Esophagus squamous epithelium (tissue), 5 donors: ENCODE data around the gene DYNC1I1. TPM values are rescaled to one million over a fixed set of nuclear protein-coding genes. Genes with fewer than 3 reads are reported as not detected.

Source experiments
- DNase-seq: peaks from one replicate; lab custom pipeline; 2025; lab: John Stamatoyannopoulos, UW
- H3K27ac ChIP-seq, 4 donors: fragments of 200-600 bp; sonication (generic); one replicate each; pipeline ENCODE4 v1.5.1; 2016 to 2019; ENCODE audit warnings: mild to moderate bottlenecking in 1 of 4
- H3K27me3 ChIP-seq, 4 donors: fragments of 200-600 bp; sonication (generic); 1 replicate in 3 of 4; 2 replicates in 1 of 4; pipeline versions ENCODE4 v1.5.1 to v1.6.0; 2017 to 2021; ENCODE audit warnings: antibody characterized with exemption in 1 of 4
- H3K36me3 ChIP-seq, 3 donors: fragments of 200-600 bp; sonication (generic); one replicate each; pipeline ENCODE4 v1.5.1; 2016 to 2019
- H3K4me1 ChIP-seq, 3 donors: fragments of 200-600 bp; sonication (generic); one replicate each; pipeline ENCODE4 v1.5.1; 2017 to 2019
- H3K4me3 ChIP-seq, 4 donors: fragments of 200-600 bp; sonication (generic); 1 replicate in 3 of 4; 2 replicates in 1 of 4; pipeline ENCODE4 v1.5.1; 2016 to 2019; ENCODE audit warnings: mild to moderate bottlenecking in 2 of 4, moderate library complexity in 1 of 4
- H3K9me3 ChIP-seq, 3 donors: fragments of 200-600 bp; sonication (generic); one replicate each; pipeline ENCODE4 v1.5.1; 2016 to 2019
- POLR2A ChIP-seq, 4 donors: fragments of 450-650 bp; IDR thresholded peaks; one replicate each; pipeline ENCODE4 v1.6.1; 2017; ENCODE audit warnings: antibody characterized with exemption in 4 of 4, mild to moderate bottlenecking in 4 of 4, moderate library complexity in 3 of 4
- WGBS, 2 donors: methylation state at CpG; one replicate each; pipeline ENCODE4 v1.1.5; 2018; 5-methylcytosine and 5-hydroxymethylcytosine counted together
- intact Hi-C: fragments of 100-400 bp; cut with DNase I; formaldehyde crosslinking; loops from one replicate; pipeline ENCODE4 v1.15.0; 2022
- total RNA-seq, 4 donors: library from RNA; depleted of rRNA; stranded (reverse); fragments of >200 nt; gene quantifications; one replicate each; pipeline ENCODE4 v1.1.0, GENCODE V29; 2016
- TF ChIP-seq, protein P1 (sequence below), 6 experiments: fragments of 450-650 bp in 4 of 6; fragments of 200-600 bp in 2 of 6; sonication (generic) in 2 of 6; IDR thresholded peaks; one replicate each; pipeline ENCODE4 v1.5.1; 2016 to 2019; ENCODE audit warnings: antibody characterized with exemption in 6 of 6, mild to moderate bottlenecking in 4 of 6, moderate library complexity in 4 of 6
- donor health status: DM: yes; HTN: yes; CAD: no.

DYNC1I1 gene
- total RNA-seq, 4 donors from 2014 or later, result 2.0 to 8.0 (median 2.4) TPM

GRCh38 chr7:95874541-95875265, 102.3 kb downstream of the DYNC1I1 start:
- Histone ChIP-seq H3K4me3 (no peak overlapping the region), H3K4me1 (no peaks in the 10 kb centered on the region), H3K36me3 (no peaks in the 10 kb centered on the region), H3K9me3 (no peaks in the 10 kb centered on the region), H3K27me3 (no peaks in the 10 kb centered on the region), H3K27ac (no peak overlapping the region)
- 72 to 81% methylated on average over 3 to 4 of the region's 4 CpGs for WGBS, 2 donors
- no peak for DNase-seq
- no peak for TF ChIP-seq POLR2A (IDR thresholded peaks at IDR 0.05)
- TF ChIP-seq, protein P1, sequence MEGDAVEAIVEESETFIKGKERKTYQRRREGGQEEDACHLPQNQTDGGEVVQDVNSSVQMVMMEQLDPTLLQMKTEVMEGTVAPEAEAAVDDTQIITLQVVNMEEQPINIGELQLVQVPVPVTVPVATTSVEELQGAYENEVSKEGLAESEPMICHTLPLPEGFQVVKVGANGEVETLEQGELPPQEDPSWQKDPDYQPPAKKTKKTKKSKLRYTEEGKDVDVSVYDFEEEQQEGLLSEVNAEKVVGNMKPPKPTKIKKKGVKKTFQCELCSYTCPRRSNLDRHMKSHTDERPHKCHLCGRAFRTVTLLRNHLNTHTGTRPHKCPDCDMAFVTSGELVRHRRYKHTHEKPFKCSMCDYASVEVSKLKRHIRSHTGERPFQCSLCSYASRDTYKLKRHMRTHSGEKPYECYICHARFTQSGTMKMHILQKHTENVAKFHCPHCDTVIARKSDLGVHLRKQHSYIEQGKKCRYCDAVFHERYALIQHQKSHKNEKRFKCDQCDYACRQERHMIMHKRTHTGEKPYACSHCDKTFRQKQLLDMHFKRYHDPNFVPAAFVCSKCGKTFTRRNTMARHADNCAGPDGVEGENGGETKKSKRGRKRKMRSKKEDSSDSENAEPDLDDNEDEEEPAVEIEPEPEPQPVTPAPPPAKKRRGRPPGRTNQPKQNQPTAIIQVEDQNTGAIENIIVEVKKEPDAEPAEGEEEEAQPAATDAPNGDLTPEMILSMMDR (IDR thresholded peaks at IDR 0.05), result no peak
- intact Hi-C loops, result loop anchor here (10.0 kb wide), 1 partner anchor 150 kb away; no protein-coding TSS in a partner anchor

GRCh38 chr7:95875519-95875918, 103.2 kb downstream of the DYNC1I1 start:
- intact Hi-C loops, result loop anchor here (10.0 kb wide), 1 partner anchor 151 kb away; no protein-coding TSS in a partner anchor

DNA sequence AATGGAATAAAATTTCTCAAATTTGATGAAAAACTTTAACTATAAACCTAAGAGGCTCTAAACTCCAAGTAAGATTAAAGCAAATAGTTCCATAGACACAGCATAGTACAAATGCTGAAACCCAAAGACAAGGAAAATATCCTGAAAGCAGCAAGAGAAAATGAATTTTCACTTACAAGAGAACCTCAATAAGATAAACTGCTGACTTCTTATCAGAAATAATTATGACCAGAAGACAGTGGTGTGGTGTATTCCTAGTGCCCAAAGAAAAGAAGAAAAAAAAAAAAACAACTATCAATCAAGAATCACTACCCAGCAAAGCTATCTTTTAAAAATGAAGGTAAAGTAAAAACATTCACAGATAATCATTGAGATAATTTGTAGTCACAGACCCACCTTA, 106.3 kb downstream of the DYNC1I1 start:
- no peak for DNase-seq
- intact Hi-C loops, result loop anchor here (10.0 kb wide), 1 partner anchor 154 kb away; no protein-coding TSS in a partner anchor
- Histone ChIP-seq H3K4me1 (no peaks in the 10 kb centered on the region), H3K27me3 (no peaks in the 10 kb centered on the region), H3K36me3 (no peaks in the 10 kb centered on the region), H3K9me3 (no peaks in the 10 kb centered on the region), H3K27ac (no peak overlapping the region), H3K4me3 (no peak overlapping the region)
- no peak for TF ChIP-seq POLR2A (IDR thresholded peaks at IDR 0.05)
- TF ChIP-seq, protein P1 (IDR thresholded peaks at IDR 0.05), result no peak

More at GRCh38 chr7:95875519-95875918, 103.2 kb downstream of the DYNC1I1 start:
- H3K9me3 ChIP-seq, result no peaks in the 10 kb centered on the region
- DNase-seq, result no peak
- H3K27ac ChIP-seq, result no peak overlapping the region
- H3K27me3 ChIP-seq, result no peaks in the 10 kb centered on the region
- H3K4me3 ChIP-seq, result no peak overlapping the region
- TF ChIP-seq POLR2A (IDR thresholded peaks at IDR 0.05), result no peak
- TF ChIP-seq, protein P1 (IDR thresholded peaks at IDR 0.05), result no peak
- H3K36me3 ChIP-seq, result no peaks in the 10 kb centered on the region
- no peaks in the 10 kb centered on the region for H3K4me1 ChIP-seq

GRCh38 chr7:95881597-95881996, 109.2 kb downstream of the DYNC1I1 start:
- H3K4me3 ChIP-seq, result no peak overlapping the region
- DNase-seq, result no peak

GRCh38 chr7:95883217-95883616, 110.9 kb downstream of the DYNC1I1 start:
- intact Hi-C loops, result no loop called here
- 63 to 72% methylated on average over 3 of the region's 3 CpGs for WGBS, 2 donors
- no peak overlapping the region for H3K4me3 ChIP-seq

More at GRCh38 chr7:95881597-95881996, 109.2 kb downstream of the DYNC1I1 start:
- no peaks in the 10 kb centered on the region for H3K4me1 ChIP-seq
- no peak overlapping the region for H3K27ac ChIP-seq
- H3K27me3 ChIP-seq, result no peaks in the 10 kb centered on the region
- 90 to 93% methylated on average over 1 of the region's 1 CpG for WGBS, 2 donors
- TF ChIP-seq, protein P1 (IDR thresholded peaks at IDR 0.05), result no peak
- TF ChIP-seq POLR2A (IDR thresholded peaks at IDR 0.05), result no peak
- no peaks in the 10 kb centered on the region for H3K36me3 ChIP-seq
- intact Hi-C loops, result no loop called here
- H3K9me3 ChIP-seq, result no peaks in the 10 kb centered on the region

More at GRCh38 chr7:95883217-95883616, 110.9 kb downstream of the DYNC1I1 start:
- no peaks in the 10 kb centered on the region for H3K4me1 ChIP-seq
- H3K9me3 ChIP-seq, result no peaks in the 10 kb centered on the region
- H3K36me3 ChIP-seq, result no peaks in the 10 kb centered on the region
- no peaks in the 10 kb centered on the region for H3K27me3 ChIP-seq
- H3K27ac ChIP-seq, result no peak overlapping the region
- no peak for DNase-seq
- TF ChIP-seq POLR2A (IDR thresholded peaks at IDR 0.05), result no peak
- TF ChIP-seq, protein P1 (IDR thresholded peaks at IDR 0.05), result no peak
